GM10847 (cell line): ENCODE results near the gene CES1.

Source experiments
- POLR2A ChIP-seq: IDR thresholded peaks from 2 replicates; pipeline ENCODE4 v1.6.1; 2011; ENCODE audit not compliant: insufficient read length; ENCODE audit errors: extremely low read depth

The CES1 gene

GRCh38 chr16:55832773-55833691 lies at the start of gene CES1:
CES1 (minus strand) TSS chr16:55833096; CDS start chr16:55833055, 41 bp downstream.
- no peak for TF ChIP-seq POLR2A

DNA sequence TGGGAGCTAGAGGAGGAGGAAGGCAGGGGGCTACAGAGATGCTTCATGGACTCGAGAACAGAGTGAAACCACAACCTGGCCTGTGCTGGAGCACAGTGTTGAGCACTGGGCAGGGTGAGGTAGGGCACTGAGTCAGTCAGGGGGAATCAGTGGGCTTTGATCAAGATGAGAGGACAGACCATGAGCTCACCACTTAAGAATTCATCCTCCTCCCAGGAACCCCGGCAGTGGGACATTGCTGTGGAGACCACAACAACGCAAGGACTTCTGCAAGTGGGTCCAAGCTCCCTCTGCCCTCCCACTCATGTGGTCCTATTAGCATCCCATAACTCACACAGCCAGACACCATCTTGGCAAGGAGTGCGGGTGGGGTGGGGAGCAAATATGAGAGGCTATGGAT lies 44.0 kb upstream of the CES1 start:
- TF ChIP-seq POLR2A = no peak

DNA sequence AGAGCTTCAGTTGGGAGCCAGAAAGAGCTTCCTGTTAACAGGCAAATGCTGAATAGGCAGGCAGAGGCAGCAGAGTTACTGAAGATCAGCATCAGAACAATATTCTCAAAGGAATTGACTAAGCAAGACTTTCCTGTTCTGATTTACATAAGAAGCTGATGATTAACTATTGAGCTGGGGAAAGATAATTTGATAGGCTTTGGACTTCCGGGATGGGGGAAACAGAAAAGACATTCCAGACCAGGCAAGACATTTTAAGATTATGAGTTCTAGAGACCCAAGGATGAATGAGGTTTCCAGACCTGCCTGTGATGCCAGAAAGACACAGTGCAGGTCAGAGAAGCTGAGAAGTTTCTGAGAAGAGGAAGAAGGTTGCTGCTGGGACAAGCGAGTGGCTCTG lies 42.4 kb upstream of the CES1 start, which contains the start of gene CES5A:
CES5A (minus strand) TSS at position 101 of the 400 bp plus-strand sequence. CDS start 152 bp downstream, outside the sequence.
- no peak for TF ChIP-seq POLR2A

DNA sequence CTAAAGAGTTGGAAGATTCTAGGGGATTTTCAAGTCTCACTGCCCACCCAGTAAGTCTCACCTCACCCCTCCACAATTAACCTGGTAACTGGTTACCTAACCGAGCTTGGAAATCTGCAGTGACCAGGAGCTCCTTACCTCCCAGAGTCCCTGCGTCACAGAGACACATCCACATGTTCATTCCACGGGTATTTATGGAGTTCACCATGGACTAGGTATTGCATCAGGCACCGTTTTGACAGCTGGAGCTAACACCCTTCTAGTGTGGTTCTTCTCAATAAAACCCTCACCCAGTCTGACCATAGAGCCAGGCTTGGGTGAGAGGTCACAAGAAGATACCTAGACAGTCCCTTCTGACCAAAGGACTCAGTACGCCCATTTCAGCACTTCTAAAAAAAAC lies 40.2 kb upstream of the CES1 start:
- TF ChIP-seq POLR2A = no peak

- TF ChIP-seq POLR2A = no peak
Observed at GRCh38 chr16:55872130-55872529, 39.2 kb upstream of the CES1 start.

DNA sequence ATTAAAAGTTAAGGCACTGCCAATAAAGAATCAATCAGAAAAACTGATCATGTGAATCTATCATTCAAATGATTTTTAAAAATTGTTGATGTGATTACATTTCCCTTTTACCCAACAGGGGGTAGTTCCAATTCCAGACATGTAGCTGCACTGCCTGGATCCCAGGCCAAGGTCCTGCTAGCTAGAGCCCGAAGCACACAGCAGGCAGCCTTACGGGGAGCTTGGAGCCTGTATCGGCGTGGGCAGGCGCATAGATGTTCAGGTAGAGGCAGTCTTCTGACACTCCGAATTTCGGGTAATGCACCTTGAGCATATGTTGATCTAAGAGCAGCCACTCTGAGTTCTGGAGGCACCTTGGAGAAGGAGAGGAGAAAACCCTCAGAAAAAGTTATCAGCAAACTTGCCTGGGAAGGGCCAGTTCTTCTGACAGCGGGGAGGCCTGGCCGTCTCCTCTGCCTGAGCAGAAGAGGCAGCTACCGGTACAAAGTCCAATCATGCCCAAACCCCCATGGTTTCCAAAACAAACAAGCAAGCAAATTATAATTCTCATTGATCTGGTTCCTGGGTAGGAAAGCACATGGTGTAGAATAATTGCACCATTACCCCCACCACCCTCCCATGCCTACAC lies 38.6 kb upstream of the CES1 start:
- no peak for TF ChIP-seq POLR2A

- TF ChIP-seq POLR2A = no peak
Observed at GRCh38 chr16:55868980-55869379, 36.1 kb upstream of the CES1 start.

GRCh38 chr16:55868137-55868536 lies 35.2 kb upstream of the CES1 start:
- no peak for TF ChIP-seq POLR2A

- no peak for TF ChIP-seq POLR2A
Observed at GRCh38 chr16:55861288-55861687, 28.4 kb upstream of the CES1 start.

GRCh38 chr16:55856950-55857349 lies 24.1 kb upstream of the CES1 start:
- no peak for TF ChIP-seq POLR2A

GRCh38 chr16:55853114-55853513 lies 20.2 kb upstream of the CES1 start:
- no peak for TF ChIP-seq POLR2A

- TF ChIP-seq POLR2A = no peak
Observed at GRCh38 chr16:55849536-55849935, 16.6 kb upstream of the CES1 start.

GRCh38 chr16:55846598-55847346 lies 13.9 kb upstream of the CES1 start:
- TF ChIP-seq POLR2A = no peak

DNA sequence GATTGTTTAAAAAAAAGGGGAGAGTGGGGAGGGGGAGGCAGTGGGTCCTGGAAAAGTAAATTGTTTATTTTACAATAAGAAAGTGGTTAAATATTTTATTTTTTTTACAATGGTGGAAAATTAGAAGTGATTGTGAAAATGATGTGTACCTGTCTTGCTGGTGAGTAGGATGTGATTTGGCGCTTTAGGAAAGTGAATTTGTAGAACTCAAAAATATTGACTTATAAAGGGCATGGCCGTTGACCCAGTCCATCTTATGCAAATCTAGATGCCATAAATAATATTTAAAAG lies 10.2 kb upstream of the CES1 start:
- TF ChIP-seq POLR2A = no peak

GRCh38 chr16:55842369-55843104 lies 9.6 kb upstream of the CES1 start:
- no peak for TF ChIP-seq POLR2A

DNA sequence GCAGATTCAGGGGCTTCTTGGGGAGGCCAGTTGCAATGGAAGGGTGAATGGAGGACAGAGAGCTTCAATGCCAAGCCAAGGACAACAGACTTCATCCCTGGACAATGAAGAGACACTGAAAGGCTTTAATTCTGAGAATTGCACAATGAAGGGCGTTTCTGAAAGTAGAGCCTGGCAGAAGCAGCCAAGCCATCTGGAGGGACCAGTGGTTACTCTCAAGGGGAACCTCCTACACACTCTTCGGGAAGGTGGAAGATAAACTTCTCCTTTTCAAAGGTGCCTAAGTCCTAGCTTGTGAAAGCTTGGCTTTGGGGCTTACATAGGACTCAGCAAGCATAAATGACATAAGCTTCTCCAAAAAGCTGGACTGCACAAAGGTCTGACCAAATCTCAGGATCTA lies 6.2 kb upstream of the CES1 start:
- TF ChIP-seq POLR2A = no peak

DNA sequence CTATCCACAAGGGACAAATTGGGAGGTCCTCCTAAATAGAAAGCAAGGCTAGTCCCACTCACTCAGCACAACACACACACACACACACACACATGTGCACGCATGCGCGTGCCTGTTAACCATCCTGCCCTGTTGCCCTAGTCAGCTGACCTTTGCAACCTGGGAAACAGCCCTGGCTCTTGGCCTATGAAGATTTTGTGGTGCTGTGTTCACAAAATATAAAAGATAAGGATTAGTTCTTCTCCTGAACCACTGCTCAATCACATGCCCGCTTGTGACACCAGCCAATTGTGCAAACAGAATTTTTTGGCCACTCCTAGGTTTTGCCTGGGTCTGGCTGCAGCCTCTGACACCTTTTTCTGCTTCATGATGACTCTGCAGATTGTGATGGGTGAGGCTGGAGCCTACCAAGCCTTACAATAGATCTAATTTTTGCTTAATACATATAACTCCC lies 3.3 kb upstream of the CES1 start:
- no peak for TF ChIP-seq POLR2A
